NOMO-1 treated with DMSO at 0.1 percent for 48 hours (cell line): ENCODE results near the gene RDH5.

Experiments used
- DNase-seq: peaks from one replicate; lab custom pipeline; 2025; ENCODE audit not compliant: unreplicated experiment; lab: John Stamatoyannopoulos, UW

The RDH5 gene

GRCh38 chr12:55712700-55713415 lies 7.3 kb upstream of the RDH5 start:
- DNase-seq: no peak

GRCh38 chr12:55713721-55714120 lies 6.5 kb upstream of the RDH5 start:
- DNase-seq: no peak

- no peak for DNase-seq
Observed at GRCh38 chr12:55715169-55715764, 4.9 kb upstream of the RDH5 start.

GRCh38 chr12:55715833-55716581 lies 4.2 kb upstream of the RDH5 start, which contains the start of gene BLOC1S1:
BLOC1S1 (plus strand) TSS chr12:55716046; CDS start chr12:55716052, 6 bp downstream.
- peak; percentile 84 for DNase-seq

- DNase-seq: peak; percentile 59
Observed at GRCh38 chr12:55716582-55716957, 3.6 kb upstream of the RDH5 start.

- no peak for DNase-seq
Observed at GRCh38 chr12:55717011-55718007, 2.9 kb upstream of the RDH5 start.

- DNase-seq: no peak
Observed at GRCh38 chr12:55718015-55718414, 2.2 kb upstream of the RDH5 start.

GRCh38 chr12:55718624-55719275 lies 1.4 kb upstream of the RDH5 start:
- DNase-seq: no peak

GRCh38 chr12:55719371-55719770 lies 822 bp upstream of the RDH5 start:
- DNase-seq: no peak

- DNase-seq: peak; percentile 82
Observed at GRCh38 chr12:55720894-55721444, 776 bp downstream of the RDH5 start.

GRCh38 chr12:55721601-55722213 lies 1.5 kb downstream of the RDH5 start:
- DNase-seq: no peak

- DNase-seq: no peak
Observed at GRCh38 chr12:55722948-55723347, 2.8 kb downstream of the RDH5 start.

- no peak for DNase-seq
Observed at GRCh38 chr12:55723516-55724225, 3.5 kb downstream of the RDH5 start.

GRCh38 chr12:55724226-55724939 lies 4.2 kb downstream of the RDH5 start:
- DNase-seq: peak; percentile 69

GRCh38 chr12:55724940-55725309 lies 4.7 kb downstream of the RDH5 start:
- DNase-seq: no peak

GRCh38 chr12:55725556-55725955 lies 5.4 kb downstream of the RDH5 start:
- no peak for DNase-seq

GRCh38 chr12:55726971-55727370 lies 6.8 kb downstream of the RDH5 start:
- no peak for DNase-seq

- DNase-seq: no peak
Observed at GRCh38 chr12:55727643-55728185, 7.5 kb downstream of the RDH5 start.
